Gastrocnemius medialis (tissue), 4 donors: ENCODE results near the gene DERA.

Experiments used
- CTCF ChIP-seq, 5 experiments: fragments of 450-650 bp in 3 of 5; fragments of 200-600 bp in 2 of 5; sonication (generic) in 2 of 5; IDR thresholded peaks in 4 of 5; conservative IDR thresholded peaks in 1 of 5; 1 replicate in 4 of 5; 2 replicates in 1 of 5; pipeline ENCODE4 v1.5.1; 2016 to 2019; ENCODE audit warnings: antibody characterized with exemption in 5 of 5, mild to moderate bottlenecking in 3 of 5, moderate library complexity in 3 of 5
- POLR2A ChIP-seq, 2 donors: fragments of 450-650 bp; IDR thresholded peaks; one replicate each; pipeline ENCODE4 v1.6.1; 2017; ENCODE audit warnings: antibody characterized with exemption in 2 of 2, mild to moderate bottlenecking in 2 of 2, moderate library complexity in 2 of 2

- TF ChIP-seq CTCF (IDR thresholded peaks at IDR 0.05 in 4 of 5, conservative IDR thresholded peaks at IDR 0.05 in 1 of 5) (no peak), POLR2A (IDR thresholded peaks at IDR 0.05) (no peak)
Measured at GRCh38 chr12:16019136-16019535, 108.0 kb downstream of the DERA start.
